Embryonic facial prominence (tissue), 1 donor: ENCODE data around the gene CPE.
"Not testable (repeated sequence)": the region's sequence is repeated elsewhere in the genome, so short reads cannot be mapped to it uniquely, and the experiment has no call there.

Experiments
- DNase-seq: peaks from one replicate; pipeline ENCODE4 v3.0.0-alpha.2; 2016; ENCODE audit errors: extremely low spot score

The CPE gene

GRCh38 chr4:165403637-165404036, 24.8 kb downstream of the CPE start:
- no peak for DNase-seq

GRCh38 chr4:165404080-165404479, 25.3 kb downstream of the CPE start:
- DNase-seq: no peak

- no peak for DNase-seq
Observed at GRCh38 chr4:165404696-165405095, 25.9 kb downstream of the CPE start.

- DNase-seq: no peak
Observed at GRCh38 chr4:165410214-165410613, 31.4 kb downstream of the CPE start.

GRCh38 chr4:165415910-165416309, 37.1 kb downstream of the CPE start:
- DNase-seq: no peak

- DNase-seq: no peak
Observed at GRCh38 chr4:165418073-165418472, 39.3 kb downstream of the CPE start.

GRCh38 chr4:165425629-165426028, 46.8 kb downstream of the CPE start:
- DNase-seq: no peak

GRCh38 chr4:165426331-165426730, 47.5 kb downstream of the CPE start:
- no peak for DNase-seq

- DNase-seq: no peak
Observed at GRCh38 chr4:165426823-165427222, 48.0 kb downstream of the CPE start.

- no peak for DNase-seq
Observed at GRCh38 chr4:165428957-165429356, 50.1 kb downstream of the CPE start.

- no peak for DNase-seq
Observed at GRCh38 chr4:165433529-165433928, 54.7 kb downstream of the CPE start.

- no peak for DNase-seq
Observed at GRCh38 chr4:165437691-165438090, 58.9 kb downstream of the CPE start.

GRCh38 chr4:165439344-165439743, 60.5 kb downstream of the CPE start:
- no peak for DNase-seq

GRCh38 chr4:165439981-165440380, 61.2 kb downstream of the CPE start:
- DNase-seq: no peak

- DNase-seq: no peak
Observed at GRCh38 chr4:165440415-165441158, 61.8 kb downstream of the CPE start.

- no peak for DNase-seq
Observed at GRCh38 chr4:165443276-165443675, 64.5 kb downstream of the CPE start.

- no peak for DNase-seq
Observed at GRCh38 chr4:165448700-165449099, 69.9 kb downstream of the CPE start.

- DNase-seq: no peak
Observed at GRCh38 chr4:165449333-165449732, 70.5 kb downstream of the CPE start.

- DNase-seq: no peak
Observed at GRCh38 chr4:165450871-165451270, 72.1 kb downstream of the CPE start.

GRCh38 chr4:165453140-165453539, 74.3 kb downstream of the CPE start:
- not testable (repeated sequence) for DNase-seq

GRCh38 chr4:165454426-165454825, 75.6 kb downstream of the CPE start:
- no peak for DNase-seq

GRCh38 chr4:165457793-165458192, 79.0 kb downstream of the CPE start:
- DNase-seq: no peak

- no peak for DNase-seq
Observed at GRCh38 chr4:165458471-165458870, 79.7 kb downstream of the CPE start.
